Measurements from ENCODE around the gene HMX3. TPM values are rescaled to one million over a fixed set of nuclear protein-coding genes. Genes with fewer than 3 reads are reported as not detected.

HMX3 gene
- total and polyA plus RNA-seq, 2 of the 13 experiments (the other 11 are each of a cell fraction or from before 2014, with no cell fraction given): not detected

- TF ChIP-seq PRPF4 (IDR thresholded peaks at IDR 0.05; ENCODE audit: low read depth, low read length, poor library complexity, severe bottlenecking) (no peak), FOXC1 (CRISPR knock-in tag; IDR thresholded peaks at IDR 0.05; ENCODE audit: borderline replicate concordance) (no peak), FOXO1 (CRISPR knock-in tag; IDR thresholded peaks at IDR 0.05) (peak; percentile 41; the same call in 1 of the 2 replicates), RNF2 (conservative IDR thresholded peaks at IDR 0.05; ENCODE audit: low read depth) (peak; percentile 76; the same call in 1 of the 2 replicates), CEBPB (IDR thresholded peaks at IDR 0.05; ENCODE audit: borderline replicate concordance, low read depth, low read length) (peak; percentile 86), YY1 (IDR thresholded peaks at IDR 0.05; ENCODE audit: insufficient read depth, insufficient replicate concordance, low read depth, low read length) (peak; percentile 20), RXRB (CRISPR knock-in tag; IDR thresholded peaks at IDR 0.05; ENCODE audit: borderline replicate concordance) (peak; percentile 80), TFAP4 (IDR thresholded peaks at IDR 0.05; ENCODE audit: borderline replicate concordance, low read depth) (peak; percentile 86), MYC (CRISPR knock-in tag; IDR thresholded peaks at IDR 0.05; ENCODE audit: borderline replicate concordance) (peak; percentile 38; the same call in 1 of the 2 replicates), ZBTB33 (CRISPR knock-in tag; IDR thresholded peaks at IDR 0.05) (no peak; the same call in 1 of the 2 replicates), ZMYM4 (CRISPR knock-in tag; IDR thresholded peaks at IDR 0.05) (peak; percentile 42; the same call in 1 of the 2 replicates), ZNF407 (CRISPR knock-in tag; IDR thresholded peaks at IDR 0.05; ENCODE audit: not compliant biosample characterization) (peak; percentile 45), ZBED4 (CRISPR knock-in tag; IDR thresholded peaks at IDR 0.05; ENCODE audit: borderline replicate concordance) (0 out of 2 replicates have a peak, but pooled peaks have one; percentile 14)
These were observed 3.9 kb downstream of the HMX3 start (continued) for GRCh38 chr10:123139521-123140163.
